B cell (primary cell): ENCODE data around the gene ONECUT1. TPM values are rescaled to one million over a fixed set of nuclear protein-coding genes. Genes with fewer than 3 reads are reported as not detected.

Experiments used
- ATAC-seq: fragments of 200-7000 bp; cut with Tn5 transposase; one replicate; pipeline ENCODE4 v1.10.0; 2021; ENCODE audit warnings: low read depth, mild to moderate bottlenecking, moderate number of reproducible peaks, moderate library complexity
- CTCF ChIA-PET: fragments of 350-600 bp; sonication (Branson Sonifier 250); formaldehyde crosslinking; loops from one replicate; lab custom pipeline; 2021; ENCODE audit warnings: antibody characterized with exemption, inconsistent platforms; lab: Charles Lee
- POLR2A ChIA-PET: fragments of 350-600 bp; sonication (Branson Sonifier 250); formaldehyde crosslinking; loops from one replicate; lab custom pipeline; 2021; ENCODE audit warnings: antibody characterized with exemption; lab: Charles Lee
- DNase-seq: peaks from one replicate; pipeline ENCODE4 v3.0.0; 2013
- H2AFZ ChIP-seq: 2 replicates; pipeline ENCODE4 v1.6.1; 2012; ENCODE audit warnings: mild to moderate bottlenecking, low read depth, low read length; ENCODE audit not compliant: insufficient read depth, poor library complexity, severe bottlenecking
- H3K27ac ChIP-seq, 2 donors: 1 replicate in 1 of 2; 2 replicates in 1 of 2; pipeline ENCODE4 v1.5.1; 2012 to 2013; ENCODE audit warnings: low read length in 2 of 2, mild to moderate bottlenecking in 2 of 2, moderate library complexity in 1 of 2
- H3K27me3 ChIP-seq, 4 experiments: fragments of 200-600 bp in 1 of 4; sonication (generic) in 1 of 4; replicated peaks in 1 of 4; 1 replicate in 2 of 4; 2 replicates in 2 of 4; pipeline versions ENCODE4 v1.6.1 to v1.7.0; 2013 to 2016; ENCODE audit warnings: low read length in 3 of 4, mild to moderate bottlenecking in 2 of 4, mixed read lengths in 1 of 4, moderate library complexity in 1 of 4; ENCODE audit not compliant: insufficient read depth in 4 of 4, control insufficient read depth in 3 of 4; ENCODE audit errors: control extremely low read depth in 1 of 4
- H3K36me3 ChIP-seq, 2 experiments: replicated peaks in 1 of 2; 1 replicate in 1 of 2; 2 replicates in 1 of 2; pipeline versions ENCODE4 v1.6.1 to v1.7.1; 2013; ENCODE audit warnings: low read length in 1 of 2; ENCODE audit not compliant: insufficient read depth in 2 of 2, control insufficient read depth in 1 of 2; ENCODE audit errors: control extremely low read depth in 1 of 2, extremely low read depth in 1 of 2
- H3K4me1 ChIP-seq, 2 donors: fragments of 200-600 bp in 1 of 2; sonication (generic) in 1 of 2; 1 replicate in 1 of 2; 2 replicates in 1 of 2; pipeline versions ENCODE4 v1.5.1 to v1.6.1; 2013 to 2017; ENCODE audit warnings: low read length in 2 of 2; ENCODE audit not compliant: control insufficient read depth in 2 of 2, insufficient read depth in 2 of 2
- H3K4me2 ChIP-seq: replicated peaks from 2 replicates; pipeline ENCODE3; 2012; ENCODE audit warnings: mild to moderate bottlenecking, low read depth, low read length; ENCODE audit not compliant: poor library complexity, severe bottlenecking
- H3K4me3 ChIP-seq, 5 experiments: fragments of 200-600 bp in 1 of 5; sonication (generic) in 1 of 5; 1 replicate in 3 of 5; 2 replicates in 2 of 5; pipeline versions ENCODE4 v1.5.1 to v1.7.0; 2011 to 2016; ENCODE audit warnings: low read length in 4 of 5, mild to moderate bottlenecking in 4 of 5, low read depth in 2 of 5, control low read depth in 1 of 5, moderate library complexity in 1 of 5; ENCODE audit not compliant: insufficient read depth in 1 of 5; ENCODE audit errors: control extremely low read depth in 1 of 5, extremely low read depth in 1 of 5
- H3K79me2 ChIP-seq: fragments of 200-600 bp; sonication (generic); one replicate; pipeline ENCODE4 v1.6.0; 2016; ENCODE audit warnings: low read length; ENCODE audit not compliant: control insufficient read depth, insufficient read depth
- H3K9ac ChIP-seq: fragments of 200-600 bp; sonication (generic); 2 replicates; pipeline ENCODE4 v1.6.1; 2017; ENCODE audit warnings: mild to moderate bottlenecking, low read length, moderate library complexity
- H3K9me3 ChIP-seq, 3 donors: one replicate each; pipeline versions ENCODE4 v1.6.1 to v1.7.1; 2013; ENCODE audit warnings: low read length in 2 of 3; ENCODE audit not compliant: control insufficient read depth in 2 of 3, insufficient read depth in 1 of 3; ENCODE audit errors: control extremely low read depth in 1 of 3
- H4K20me1 ChIP-seq: 2 replicates; pipeline ENCODE4 v1.6.0; 2012; ENCODE audit warnings: mild to moderate bottlenecking, low read length; ENCODE audit not compliant: insufficient read depth, control insufficient read depth, poor library complexity, severe bottlenecking
- H3K27ac Mint-ChIP-seq: one replicate; pipeline ENCODE4 v1.8.0; 2021; ENCODE audit warnings: mixed read lengths
- H3K27me3 Mint-ChIP-seq: one replicate; pipeline ENCODE4 v1.8.0; 2021; ENCODE audit warnings: mixed read lengths
- H3K4me1 Mint-ChIP-seq: one replicate; pipeline ENCODE4 v1.8.0; 2021; ENCODE audit warnings: mixed read lengths
- H3K4me3 Mint-ChIP-seq: one replicate; pipeline ENCODE4 v1.8.0; 2021; ENCODE audit warnings: mixed read lengths
- H3K9me3 Mint-ChIP-seq: one replicate; pipeline ENCODE4 v1.8.0; 2022; ENCODE audit warnings: mixed read lengths; ENCODE audit not compliant: insufficient read depth
- EZH2 ChIP-seq: IDR thresholded peaks from 2 replicates; pipeline ENCODE4 v1.6.1; 2012; ENCODE audit warnings: borderline replicate concordance, low read depth, mild to moderate bottlenecking, moderate library complexity, low read length; ENCODE audit not compliant: insufficient read depth, poor library complexity, severe bottlenecking
- WGBS: methylation state at CpG from one replicate; pipeline ENCODE4 v1.1.5; 2013; ENCODE audit warnings: missing lambda C conversion rate; ENCODE audit not compliant: insufficient coverage; 5-methylcytosine and 5-hydroxymethylcytosine counted together
- intact Hi-C: fragments of 100-400 bp; cut with micrococcal nuclease; formaldehyde crosslinking; loops from one replicate; pipeline ENCODE4 v1.10.0; 2022
- polyA plus RNA-seq: library from polyadenylated mRNA; depleted of rRNA; stranded (reverse); fragments of >200 nt; gene quantifications from 2 replicates; pipeline ENCODE4 v1.2.3, GENCODE V29; 2012
- total RNA-seq, 2 donors: library from RNA; stranded (reverse); fragments of 120-200 nt in 1 of 2; gene quantifications; 1 replicate in 1 of 2; 2 replicates in 1 of 2; pipeline versions ENCODE4 v1.2.3 to v1.2.4, GENCODE V29; 2013 to 2022
- TF ChIP-seq, protein P1 (sequence below): fragments of 200-600 bp; IDR thresholded peaks from one replicate; pipeline ENCODE4 v1.8.0; 2022; ENCODE audit warnings: antibody characterized with exemption, mild to moderate bottlenecking

ONECUT1 gene
- total and polyA plus RNA-seq, 2 donors (not counting 1 experiment from before 2014, with no cell fraction given) = not detected

DNA sequence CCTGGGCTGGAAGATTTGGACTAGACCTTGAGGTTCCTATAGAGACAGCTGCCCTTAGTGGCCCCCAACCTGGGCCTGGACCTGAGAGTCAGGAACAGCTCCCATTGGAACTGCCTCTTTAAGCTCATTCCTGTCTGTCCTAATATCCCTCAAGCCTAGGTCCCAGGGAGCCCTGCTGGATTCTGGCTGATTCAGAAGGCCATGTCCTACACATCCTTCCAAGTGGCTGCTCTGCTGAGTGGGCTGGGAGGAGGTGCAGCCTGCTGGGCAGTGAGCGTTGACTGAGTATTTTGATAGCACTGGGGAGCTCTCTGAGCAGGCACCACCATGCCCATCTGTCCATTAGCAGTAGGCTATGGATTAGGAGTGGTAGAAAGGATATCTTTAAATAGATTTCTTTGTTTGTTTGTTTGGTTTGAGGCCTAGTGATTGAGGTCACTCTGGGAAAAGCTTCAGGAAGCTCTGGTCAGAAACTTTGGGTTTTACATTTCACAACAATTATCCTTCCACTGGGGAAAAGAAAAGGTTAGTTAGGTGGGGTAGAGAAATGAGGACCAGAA lies 56.4 kb downstream of the ONECUT1 start:
- no peak overlapping the region for H3K4me3 Mint-ChIP-seq
- no peak for ATAC-seq
- no peaks in the 10 kb centered on the region for H4K20me1 ChIP-seq
- H3K27me3 ChIP-seq = no peaks in the 10 kb centered on the region
- intact Hi-C loops = loop anchor here (5.0 kb wide), 1 partner anchor 266 kb away; no protein-coding TSS in a partner anchor
- CTCF ChIA-PET = interaction anchor here (0.5 to 7.4 kb wide), 24 partner anchors 15 to 850 kb away, joined by 3 to 94 read pairs (median 4); partner anchors contain the start of gene ATOSA
- peak overlapping the region; percentile 23 to 31 for H3K27ac ChIP-seq
- peaks cover 26% of the 10 kb centered on the region for H3K4me1 Mint-ChIP-seq
- WGBS = no CpG with 5 or more reads among the region's 1 CpG
- peaks cover 23 to 26% of the 10 kb centered on the region in 2 donors for H3K4me1 ChIP-seq
- TF ChIP-seq EZH2 = no peak
- TF ChIP-seq, protein P1, sequence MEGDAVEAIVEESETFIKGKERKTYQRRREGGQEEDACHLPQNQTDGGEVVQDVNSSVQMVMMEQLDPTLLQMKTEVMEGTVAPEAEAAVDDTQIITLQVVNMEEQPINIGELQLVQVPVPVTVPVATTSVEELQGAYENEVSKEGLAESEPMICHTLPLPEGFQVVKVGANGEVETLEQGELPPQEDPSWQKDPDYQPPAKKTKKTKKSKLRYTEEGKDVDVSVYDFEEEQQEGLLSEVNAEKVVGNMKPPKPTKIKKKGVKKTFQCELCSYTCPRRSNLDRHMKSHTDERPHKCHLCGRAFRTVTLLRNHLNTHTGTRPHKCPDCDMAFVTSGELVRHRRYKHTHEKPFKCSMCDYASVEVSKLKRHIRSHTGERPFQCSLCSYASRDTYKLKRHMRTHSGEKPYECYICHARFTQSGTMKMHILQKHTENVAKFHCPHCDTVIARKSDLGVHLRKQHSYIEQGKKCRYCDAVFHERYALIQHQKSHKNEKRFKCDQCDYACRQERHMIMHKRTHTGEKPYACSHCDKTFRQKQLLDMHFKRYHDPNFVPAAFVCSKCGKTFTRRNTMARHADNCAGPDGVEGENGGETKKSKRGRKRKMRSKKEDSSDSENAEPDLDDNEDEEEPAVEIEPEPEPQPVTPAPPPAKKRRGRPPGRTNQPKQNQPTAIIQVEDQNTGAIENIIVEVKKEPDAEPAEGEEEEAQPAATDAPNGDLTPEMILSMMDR = no peak
- H2AFZ ChIP-seq = no peak overlapping the region
- H3K9me3 ChIP-seq = no peaks in the 10 kb centered on the region
- POLR2A ChIA-PET = interaction anchor here (1.7 kb wide), 1 partner anchor 55 kb away, joined by 15 read pairs; the partner anchor contains the start of gene ATOSA
- no peaks in the 10 kb centered on the region for H3K36me3 ChIP-seq
- peak overlapping the region; percentile 6 for H3K27ac Mint-ChIP-seq
- H3K4me2 ChIP-seq = peak overlapping the region; percentile 13
- no peak overlapping the region for H3K4me3 ChIP-seq
- no peak for DNase-seq
- H3K79me2 ChIP-seq = no peaks in the 10 kb centered on the region
- H3K9ac ChIP-seq = no peak overlapping the region
- no peaks in the 10 kb centered on the region for H3K27me3 Mint-ChIP-seq
- H3K9me3 Mint-ChIP-seq = no peaks in the 10 kb centered on the region

DNA sequence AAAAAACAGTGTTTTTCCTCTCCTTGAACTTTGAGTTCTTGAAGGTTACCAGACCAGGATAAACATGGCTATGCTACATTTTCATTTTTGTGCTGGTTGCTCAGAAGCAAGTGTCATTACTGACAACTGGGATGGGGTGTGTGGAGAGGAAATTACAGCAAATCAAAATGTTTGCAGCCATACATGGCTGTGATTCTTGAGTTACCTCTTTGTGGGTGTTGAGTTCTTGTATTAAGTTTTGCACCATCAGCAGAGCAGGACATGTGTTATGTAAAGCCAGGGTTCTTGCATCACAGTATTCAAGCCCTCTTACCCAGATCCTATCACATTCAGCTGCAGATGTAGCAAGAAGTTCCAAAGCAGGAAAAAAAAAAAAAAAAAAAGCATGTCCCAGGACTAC lies 57.0 kb downstream of the ONECUT1 start:
- no peaks in the 10 kb centered on the region for H4K20me1 ChIP-seq
- peak; percentile 23 for DNase-seq
- no peaks in the 10 kb centered on the region for H3K36me3 ChIP-seq
- H3K4me2 ChIP-seq = peak overlapping the region; percentile 13
- no peak overlapping the region for H3K4me3 ChIP-seq
- Mint-ChIP-seq H3K9me3 (no peaks in the 10 kb centered on the region), H3K4me3 (no peak overlapping the region), H3K27me3 (no peaks in the 10 kb centered on the region), H3K4me1 (peaks cover 28% of the 10 kb centered on the region), H3K27ac (peak overlapping the region; percentile 41)
- no peaks in the 10 kb centered on the region for H3K27me3 ChIP-seq
- no peaks in the 10 kb centered on the region for H3K9me3 ChIP-seq
- TF ChIP-seq, protein P1 = no peak
- TF ChIP-seq EZH2 = no peak
- H3K4me1 ChIP-seq = peaks cover 23 to 27% of the 10 kb centered on the region in 2 donors
- POLR2A ChIA-PET = interaction anchor here (0.6 to 1.7 kb wide), 3 partner anchors 33 to 356 kb away, joined by 3 to 15 read pairs (median 4); partner anchors contain the start of gene ATOSA
- CTCF ChIA-PET = interaction anchor here (0.5 to 7.4 kb wide), 10 partner anchors 58 to 849 kb away, joined by 3 to 94 read pairs (median 11); no protein-coding TSS in a partner anchor
- no peaks in the 10 kb centered on the region for H3K79me2 ChIP-seq
- intact Hi-C loops = loop anchor here (5.0 kb wide), 1 partner anchor 266 kb away; no protein-coding TSS in a partner anchor
- peak overlapping the region in 1 of 2 donors; percentile 31 for H3K27ac ChIP-seq
- ATAC-seq = no peak
- H2AFZ ChIP-seq = no peak overlapping the region
- no peak overlapping the region for H3K9ac ChIP-seq
